MM.1S (cell line): ENCODE measurements around the gene PTCD3.

Source experiments
- DNase-seq: peaks from one replicate; pipeline ENCODE4 v3.0.0-alpha.2; 2015
- H2AFZ ChIP-seq: fragments of 300-600 bp; sonication (generic); 2 replicates; pipeline ENCODE4 v1.6.0; 2016; ENCODE audit warnings: antibody characterized with exemption, low read length
- H3F3A ChIP-seq: fragments of 300-600 bp; sonication (generic); 2 replicates; pipeline ENCODE4 v1.6.1; 2016; ENCODE audit warnings: mild to moderate bottlenecking, antibody characterized with exemption, low read length, moderate library complexity, mixed read lengths; ENCODE audit not compliant: insufficient read depth
- H3K27ac ChIP-seq: fragments of 300-600 bp; sonication (generic); 2 replicates; pipeline ENCODE4 v1.5.1; 2016; ENCODE audit warnings: mild to moderate bottlenecking, low read length
- H3K27me3 ChIP-seq: fragments of 300-600 bp; sonication (generic); replicated peaks from 2 replicates; pipeline ENCODE4 v1.6.0; 2016; ENCODE audit warnings: low read length; ENCODE audit not compliant: insufficient read depth
- H3K36me3 ChIP-seq: fragments of 300-600 bp; sonication (generic); replicated peaks from 2 replicates; pipeline ENCODE4 v1.6.1; 2016; ENCODE audit warnings: mild to moderate bottlenecking, low read length, mixed read lengths; ENCODE audit not compliant: insufficient read depth
- H3K4me1 ChIP-seq: fragments of 300-600 bp; sonication (generic); 2 replicates; pipeline ENCODE4 v1.6.1; 2016; ENCODE audit warnings: low read length, mixed read lengths
- H3K4me2 ChIP-seq: fragments of 300-600 bp; sonication (generic); 2 replicates; pipeline ENCODE4 v1.6.0; 2016; ENCODE audit warnings: low read depth, low read length
- H3K4me3 ChIP-seq: fragments of 300-600 bp; sonication (generic); 2 replicates; pipeline ENCODE4 v1.5.1; 2016; ENCODE audit warnings: low read length, mixed read lengths
- H3K79me2 ChIP-seq: fragments of 300-600 bp; sonication (generic); 2 replicates; pipeline ENCODE4 v1.6.1; 2016; ENCODE audit warnings: mixed run types, low read length, mixed read lengths
- H3K9ac ChIP-seq: fragments of 300-600 bp; sonication (generic); 2 replicates; pipeline ENCODE4 v1.6.1; 2016; ENCODE audit warnings: low read length, mixed read lengths
- H3K9me2 ChIP-seq: fragments of 300-600 bp; sonication (generic); replicated peaks from 2 replicates; pipeline ENCODE4 v1.6.1; 2016; ENCODE audit warnings: mild to moderate bottlenecking, low read length, mixed read lengths; ENCODE audit not compliant: insufficient read depth
- H3K9me3 ChIP-seq: fragments of 300-600 bp; sonication (generic); replicated peaks from 2 replicates; pipeline ENCODE4 v1.6.1; 2016; ENCODE audit warnings: mild to moderate bottlenecking, low read length, mixed read lengths; ENCODE audit not compliant: insufficient read depth
- H4K20me1 ChIP-seq: fragments of 300-600 bp; sonication (generic); 2 replicates; pipeline ENCODE4 v1.6.1; 2016; ENCODE audit warnings: mild to moderate bottlenecking, low read length, moderate library complexity, mixed read lengths; ENCODE audit not compliant: insufficient read depth
- EZH2 ChIP-seq: fragments of 300-600 bp; sonication (generic); optimal IDR thresholded peaks from 2 replicates; pipeline ENCODE3; 2017; ENCODE audit warnings: low read depth, mild to moderate bottlenecking, antibody characterized with exemption, low read length, mixed read lengths
- EZH2phosphoT487 ChIP-seq: fragments of 300-600 bp; sonication (generic); IDR thresholded peaks from 2 replicates; pipeline ENCODE4 v1.6.1; 2018; ENCODE audit warnings: antibody characterized with exemption, low read length
- TF ChIP-seq, protein P1 (sequence below): fragments of 300-600 bp; sonication (generic); IDR thresholded peaks from 2 replicates; pipeline ENCODE4 v1.5.1; 2016; ENCODE audit warnings: antibody characterized with exemption, low read length, mixed read lengths

PTCD3 gene

DNA sequence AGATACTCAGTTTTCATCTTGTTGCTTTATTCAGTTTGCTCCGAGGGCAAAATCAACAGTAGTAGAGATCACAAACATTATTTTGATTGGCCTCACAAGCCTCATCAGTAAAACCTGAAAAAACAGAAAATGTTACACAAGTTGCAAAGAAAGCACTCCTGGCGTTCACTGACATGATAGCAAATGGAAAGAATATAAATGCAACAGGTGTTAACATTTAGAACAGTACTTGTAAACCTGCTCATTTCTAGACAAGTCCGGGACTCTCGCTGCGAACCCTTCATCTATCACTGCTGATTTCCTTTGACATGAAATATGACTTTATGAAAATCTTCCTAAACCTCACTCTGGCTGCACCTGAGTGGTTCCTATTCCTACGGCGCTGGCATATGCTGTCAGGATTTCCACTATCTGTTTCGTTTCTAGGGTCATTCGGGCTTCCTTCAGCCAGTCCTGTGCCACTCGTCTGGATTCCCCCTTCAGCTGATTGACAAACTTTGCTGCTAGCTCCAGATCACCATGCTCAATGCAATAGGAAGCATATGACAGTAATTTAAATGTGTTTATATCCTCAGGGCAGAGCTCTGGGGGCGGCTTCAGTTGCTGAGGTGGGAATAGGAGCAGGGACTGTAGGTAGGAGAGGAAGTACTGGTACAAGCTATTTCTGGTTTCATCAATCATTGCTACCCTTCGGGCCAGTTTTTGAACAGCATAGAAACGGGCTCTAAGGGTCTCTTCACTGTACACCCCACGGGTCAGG, 38.1 kb downstream of the PTCD3 start:
- Histone ChIP-seq H3K4me2 (no peak overlapping the region), H4K20me1 (no peaks in the 10 kb centered on the region), H3K27ac (no peak overlapping the region), H3K9me3 (no peaks in the 10 kb centered on the region), H3K36me3 (peaks cover 29% of the 10 kb centered on the region), H3K9ac (no peak overlapping the region), H3K9me2 (no peaks in the 10 kb centered on the region), H3K4me3 (no peak overlapping the region), H2AFZ (no peak overlapping the region), H3K79me2 (0 out of 2 replicates have a peak, but pooled peaks cover 12% of the 10 kb centered on the region), H3K4me1 (0 out of 2 replicates have a peak, but pooled peaks cover 3% of the 10 kb centered on the region), H3K27me3 (no peaks in the 10 kb centered on the region), H3F3A (peaks cover 36% of the 10 kb centered on the region)
- DNase-seq = no peak
- TF ChIP-seq EZH2 (no peak), EZH2phosphoT487 (no peak)
- TF ChIP-seq, protein P1, sequence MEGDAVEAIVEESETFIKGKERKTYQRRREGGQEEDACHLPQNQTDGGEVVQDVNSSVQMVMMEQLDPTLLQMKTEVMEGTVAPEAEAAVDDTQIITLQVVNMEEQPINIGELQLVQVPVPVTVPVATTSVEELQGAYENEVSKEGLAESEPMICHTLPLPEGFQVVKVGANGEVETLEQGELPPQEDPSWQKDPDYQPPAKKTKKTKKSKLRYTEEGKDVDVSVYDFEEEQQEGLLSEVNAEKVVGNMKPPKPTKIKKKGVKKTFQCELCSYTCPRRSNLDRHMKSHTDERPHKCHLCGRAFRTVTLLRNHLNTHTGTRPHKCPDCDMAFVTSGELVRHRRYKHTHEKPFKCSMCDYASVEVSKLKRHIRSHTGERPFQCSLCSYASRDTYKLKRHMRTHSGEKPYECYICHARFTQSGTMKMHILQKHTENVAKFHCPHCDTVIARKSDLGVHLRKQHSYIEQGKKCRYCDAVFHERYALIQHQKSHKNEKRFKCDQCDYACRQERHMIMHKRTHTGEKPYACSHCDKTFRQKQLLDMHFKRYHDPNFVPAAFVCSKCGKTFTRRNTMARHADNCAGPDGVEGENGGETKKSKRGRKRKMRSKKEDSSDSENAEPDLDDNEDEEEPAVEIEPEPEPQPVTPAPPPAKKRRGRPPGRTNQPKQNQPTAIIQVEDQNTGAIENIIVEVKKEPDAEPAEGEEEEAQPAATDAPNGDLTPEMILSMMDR = no peak

DNA sequence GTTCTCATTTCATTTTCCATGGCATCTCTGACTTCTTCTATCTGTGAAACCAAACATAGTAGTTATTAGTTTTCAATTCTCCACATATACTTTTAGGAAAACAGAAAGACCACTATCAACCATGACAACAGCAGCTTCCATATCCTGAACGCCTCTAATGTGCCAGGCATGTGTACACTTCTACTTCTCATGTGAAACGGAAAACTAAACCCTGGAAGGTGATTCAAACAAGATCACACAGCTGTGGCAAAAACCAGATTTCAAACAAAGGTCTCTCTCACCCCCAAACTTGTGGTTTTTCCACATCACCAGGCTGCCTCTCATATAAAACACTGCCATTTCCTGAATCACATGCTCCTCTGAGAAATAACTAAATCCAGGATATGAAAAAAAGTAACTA, 41.8 kb downstream of the PTCD3 start:
- H2AFZ ChIP-seq = no peak overlapping the region
- H3K36me3 ChIP-seq = peaks cover 30% of the 10 kb centered on the region
- 0 out of 2 replicates have a peak, but pooled peaks cover 14% of the 10 kb centered on the region for H3K79me2 ChIP-seq
- no peak for DNase-seq
- H3K27me3 ChIP-seq = no peaks in the 10 kb centered on the region
- no peaks in the 10 kb centered on the region for H4K20me1 ChIP-seq
- H3F3A ChIP-seq = peaks cover 41% of the 10 kb centered on the region
- H3K9me2 ChIP-seq = no peaks in the 10 kb centered on the region
- H3K9me3 ChIP-seq = no peaks in the 10 kb centered on the region
- no peaks in the 10 kb centered on the region for H3K4me1 ChIP-seq
- no peak overlapping the region for H3K27ac ChIP-seq
- TF ChIP-seq EZH2 (no peak), EZH2phosphoT487 (no peak)
- TF ChIP-seq, protein P1 = no peak
- no peak overlapping the region for H3K4me2 ChIP-seq
- H3K9ac ChIP-seq = no peak overlapping the region
- H3K4me3 ChIP-seq = no peak overlapping the region

DNA sequence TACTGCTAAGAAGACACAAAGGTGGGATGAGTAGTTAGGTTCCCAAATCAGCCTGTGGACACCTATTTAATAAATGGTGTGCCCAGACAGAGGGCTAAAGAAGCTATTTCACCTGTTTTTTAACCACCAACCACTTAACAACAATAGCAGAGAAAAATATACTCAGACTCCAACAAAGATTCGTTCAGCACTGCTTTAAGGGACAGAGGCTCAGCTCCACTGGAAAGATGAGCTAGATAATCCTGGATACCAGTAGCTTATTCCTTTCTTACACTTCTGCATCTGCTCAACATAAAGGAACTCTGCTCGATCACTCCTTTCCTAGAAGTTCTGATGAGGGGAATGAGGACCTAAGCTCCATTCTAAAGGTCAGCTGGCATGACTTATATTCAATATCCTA, 44.5 kb downstream of the PTCD3 start:
- no peaks in the 10 kb centered on the region for H3K9me3 ChIP-seq
- H3K4me3 ChIP-seq = no peak overlapping the region
- no peaks in the 10 kb centered on the region for H4K20me1 ChIP-seq
- 0 out of 2 replicates have a peak, but pooled peaks cover 18% of the 10 kb centered on the region for H3K79me2 ChIP-seq
- no peak for TF ChIP-seq EZH2phosphoT487
- no peak for TF ChIP-seq EZH2
- TF ChIP-seq, protein P1 = no peak
- H3F3A ChIP-seq = peaks cover 29% of the 10 kb centered on the region
- H3K9me2 ChIP-seq = no peaks in the 10 kb centered on the region
- H3K36me3 ChIP-seq = peaks cover 21% of the 10 kb centered on the region
- no peak overlapping the region for H2AFZ ChIP-seq
- no peaks in the 10 kb centered on the region for H3K4me1 ChIP-seq
- H3K27me3 ChIP-seq = no peaks in the 10 kb centered on the region
- no peak overlapping the region for H3K4me2 ChIP-seq
- no peak overlapping the region for H3K27ac ChIP-seq
- no peak overlapping the region for H3K9ac ChIP-seq
- no peak for DNase-seq
